Measurements from ENCODE around the gene ZNF689.
A peak's percentile ranks its signal among the peaks of the same experiment; 100 is the strongest.

ZNF689 gene

GRCh38 chr16:30569281-30569680, 40.9 kb downstream of the ZNF689 start:
- TF ChIP-seq, protein P1, sequence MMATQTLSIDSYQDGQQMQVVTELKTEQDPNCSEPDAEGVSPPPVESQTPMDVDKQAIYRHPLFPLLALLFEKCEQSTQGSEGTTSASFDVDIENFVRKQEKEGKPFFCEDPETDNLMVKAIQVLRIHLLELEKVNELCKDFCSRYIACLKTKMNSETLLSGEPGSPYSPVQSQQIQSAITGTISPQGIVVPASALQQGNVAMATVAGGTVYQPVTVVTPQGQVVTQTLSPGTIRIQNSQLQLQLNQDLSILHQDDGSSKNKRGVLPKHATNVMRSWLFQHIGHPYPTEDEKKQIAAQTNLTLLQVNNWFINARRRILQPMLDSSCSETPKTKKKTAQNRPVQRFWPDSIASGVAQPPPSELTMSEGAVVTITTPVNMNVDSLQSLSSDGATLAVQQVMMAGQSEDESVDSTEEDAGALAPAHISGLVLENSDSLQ (IDR thresholded peaks at IDR 0.05), result no peak
- TF ChIP-seq FOXA1 (IDR thresholded peaks at IDR 0.05), result no peak
- ChIA-PET CTCF (no interaction called here), POLR2A (interaction anchor here (3.2 kb wide), 1 partner anchor 11 kb away, joined by 15 read pairs; the partner anchor contains the start of gene ZNF764)
- DNase-seq (ENCODE audit: extremely low spot score), result no peak

DNA sequence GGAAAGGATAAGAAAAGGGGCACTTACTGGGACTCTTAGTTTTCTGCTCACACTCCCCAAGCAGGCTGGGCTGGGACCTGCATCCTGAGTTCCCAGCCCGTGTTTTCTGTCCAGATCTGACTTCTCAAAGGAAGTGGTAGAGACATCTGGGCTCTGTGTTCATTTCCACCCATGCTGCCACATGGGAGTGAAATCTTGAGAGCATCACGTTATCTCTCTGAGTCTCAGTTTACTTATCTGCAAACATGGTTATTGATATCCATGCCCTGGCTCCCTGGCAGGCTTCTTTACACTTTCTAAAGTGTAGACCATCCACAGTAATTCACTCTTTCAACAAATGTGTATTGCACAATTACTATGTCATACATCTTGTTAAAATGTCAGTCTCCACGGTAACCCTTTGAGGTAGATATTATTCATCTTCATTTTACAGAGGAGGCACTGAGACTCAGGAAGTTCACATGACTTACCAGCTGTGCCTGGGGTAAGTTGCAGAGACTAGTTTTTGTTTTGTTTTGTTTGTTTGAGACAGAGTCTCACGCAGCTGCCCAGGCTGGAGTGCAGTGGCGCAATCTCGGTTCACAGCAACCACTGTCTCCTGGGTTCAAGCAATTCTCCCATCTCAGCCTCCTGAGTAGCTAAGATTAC, 42.1 kb downstream of the ZNF689 start:
- CTCF ChIA-PET, result interaction anchor here (0.6 to 1.1 kb wide), 3 partner anchors 10 to 719 kb away, joined by 5 to 6 read pairs (median 5); partner anchors contain the start of gene ZNF764
- no peak for TF ChIP-seq FOXA1 (IDR thresholded peaks at IDR 0.05)
- TF ChIP-seq, protein P1 (IDR thresholded peaks at IDR 0.05), result peak; percentile 92
- POLR2A ChIA-PET, result interaction anchor here (1.0 to 3.2 kb wide), 3 partner anchors 10 to 42 kb away, joined by 3 to 15 read pairs (median 3); partner anchors contain the start of genes ZNF689 and ZNF764
- DNase-seq (ENCODE audit: extremely low spot score), result no peak

GRCh38 chr16:30567160-30567990, 42.8 kb downstream of the ZNF689 start:
- POLR2A ChIA-PET, result interaction anchor here (1.0 to 3.2 kb wide), 2 partner anchors 9 to 10 kb away, joined by 3 to 15 read pairs; partner anchors contain the start of gene ZNF764
- CTCF ChIA-PET, result no interaction called here
- TF ChIP-seq ARNT (IDR thresholded peaks at IDR 0.05) (no peak), FOXK2 (IDR thresholded peaks at IDR 0.05) (no peak), NFRKB (IDR thresholded peaks at IDR 0.05) (no peak), LEF1 (IDR thresholded peaks at IDR 0.05; ENCODE audit: borderline replicate concordance) (no peak), BHLHE40 (IDR thresholded peaks at IDR 0.05; ENCODE audit: borderline replicate concordance) (no peak), CTBP1 (IDR thresholded peaks at IDR 0.05; ENCODE audit: borderline replicate concordance) (no peak), ELF4 (IDR thresholded peaks at IDR 0.05) (no peak), ZNF384 (IDR thresholded peaks at IDR 0.05) (no peak), SP1 (IDR thresholded peaks at IDR 0.05) (no peak), TARDBP (IDR thresholded peaks at IDR 0.05) (no peak), SUZ12 (IDR thresholded peaks at IDR 0.05) (no peak), HDGF (IDR thresholded peaks at IDR 0.05; ENCODE audit: borderline replicate concordance) (no peak), L3MBTL2 (conservative IDR thresholded peaks at IDR 0.05) (no peak), FOXM1 (IDR thresholded peaks at IDR 0.05; ENCODE audit: borderline replicate concordance) (no peak), FOXA1 (IDR thresholded peaks at IDR 0.05) (no peak)
- TF ChIP-seq, protein P1 (IDR thresholded peaks at IDR 0.05), result no peak
- DNase-seq (ENCODE audit: extremely low spot score), result no peak

DNA sequence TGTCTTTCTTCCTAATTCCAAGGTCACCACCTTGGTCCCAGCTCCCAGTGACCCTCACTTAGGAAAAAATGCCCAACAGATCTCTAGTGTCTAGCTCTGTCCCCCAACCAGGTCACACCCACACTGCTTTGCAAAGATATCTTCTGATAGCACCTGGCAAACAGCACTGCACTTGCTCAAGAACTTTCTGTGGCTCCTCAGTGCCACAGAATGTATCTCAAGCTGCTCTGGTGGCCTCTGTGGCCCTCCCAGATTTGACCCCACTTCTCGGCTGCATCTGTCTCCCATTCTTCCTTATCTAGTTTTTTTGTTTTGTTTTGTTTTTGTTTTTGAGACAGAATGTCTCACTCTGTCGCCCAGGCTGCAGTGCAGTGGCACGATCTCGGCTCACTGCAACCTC, 43.7 kb downstream of the ZNF689 start:
- POLR2A ChIA-PET, result interaction anchor here (0.8 to 3.2 kb wide), 5 partner anchors 8 to 84 kb away, joined by 3 to 15 read pairs (median 4); partner anchors contain the start of genes PRR14 and ZNF764
- no peak for TF ChIP-seq FOXA1 (IDR thresholded peaks at IDR 0.05)
- no peak for TF ChIP-seq HDGF (IDR thresholded peaks at IDR 0.05; ENCODE audit: borderline replicate concordance)
- TF ChIP-seq BHLHE40 (IDR thresholded peaks at IDR 0.05; ENCODE audit: borderline replicate concordance), result no peak
- TF ChIP-seq ZNF384 (IDR thresholded peaks at IDR 0.05), result no peak
- no peak for TF ChIP-seq FOXM1 (IDR thresholded peaks at IDR 0.05; ENCODE audit: borderline replicate concordance)
- no peak for TF ChIP-seq FOXK2 (IDR thresholded peaks at IDR 0.05)
- no peak for TF ChIP-seq TARDBP (IDR thresholded peaks at IDR 0.05)
- no peak for TF ChIP-seq NFRKB (IDR thresholded peaks at IDR 0.05)
- no peak for TF ChIP-seq ARNT (IDR thresholded peaks at IDR 0.05)
- no peak for TF ChIP-seq SP1 (IDR thresholded peaks at IDR 0.05)
- TF ChIP-seq ELF4 (IDR thresholded peaks at IDR 0.05), result no peak
- no peak for TF ChIP-seq CTBP1 (IDR thresholded peaks at IDR 0.05; ENCODE audit: borderline replicate concordance)
- TF ChIP-seq, protein P1 (IDR thresholded peaks at IDR 0.05), result no peak
- CTCF ChIA-PET, result interaction anchor here (0.6 to 2.5 kb wide), 2 partner anchors 49 to 128 kb away, joined by 4 to 8 read pairs; no protein-coding TSS in a partner anchor
- DNase-seq (ENCODE audit: extremely low spot score), result no peak

- ChIA-PET CTCF (interaction anchor here (1.0 to 2.5 kb wide), 3 partner anchors 31 to 49 kb away, joined by 3 to 8 read pairs (median 6); partner anchors contain the start of gene ZNF747), POLR2A (interaction anchor here (0.8 to 3.2 kb wide), 8 partner anchors 8 to 85 kb away, joined by 3 to 15 read pairs (median 4); partner anchors contain the start of genes PRR14, ZNF689 and ZNF764)
- TF ChIP-seq SP1 (IDR thresholded peaks at IDR 0.05) (no peak), FOXK2 (IDR thresholded peaks at IDR 0.05) (no peak), CTBP1 (IDR thresholded peaks at IDR 0.05; ENCODE audit: borderline replicate concordance) (no peak), SUZ12 (IDR thresholded peaks at IDR 0.05) (no peak), ELF4 (IDR thresholded peaks at IDR 0.05) (no peak), ZNF384 (IDR thresholded peaks at IDR 0.05) (no peak), FOXM1 (IDR thresholded peaks at IDR 0.05; ENCODE audit: borderline replicate concordance) (no peak), BHLHE40 (IDR thresholded peaks at IDR 0.05; ENCODE audit: borderline replicate concordance) (no peak), HDGF (IDR thresholded peaks at IDR 0.05; ENCODE audit: borderline replicate concordance) (no peak), TARDBP (IDR thresholded peaks at IDR 0.05) (no peak), ARNT (IDR thresholded peaks at IDR 0.05) (no peak), LEF1 (IDR thresholded peaks at IDR 0.05; ENCODE audit: borderline replicate concordance) (no peak), L3MBTL2 (conservative IDR thresholded peaks at IDR 0.05) (no peak), FOXA1 (IDR thresholded peaks at IDR 0.05) (no peak), NFRKB (IDR thresholded peaks at IDR 0.05) (no peak)
- TF ChIP-seq, protein P1 (IDR thresholded peaks at IDR 0.05), result no peak
- DNase-seq (ENCODE audit: extremely low spot score), result no peak
Observed at GRCh38 chr16:30565984-30566383, 44.2 kb downstream of the ZNF689 start.

Data from HEK293T (cell line).